Uterus (tissue), 4 donors: ENCODE results near the gene GALT. TPM values are rescaled to one million over a fixed set of nuclear protein-coding genes. Genes with fewer than 3 reads are reported as not detected.
A peak's percentile ranks its signal among the peaks of the same experiment; 100 is the strongest.

Source experiments
- DNase-seq, 2 donors: peaks; one replicate each; pipeline ENCODE4 v3.0.0-alpha.2; 2019 to 2020
- H3K27ac ChIP-seq, 2 donors: fragments of 200-600 bp; sonication (generic); 1 replicate in 1 of 2; 2 replicates in 1 of 2; pipeline ENCODE4 v1.5.1; 2016 to 2018
- H3K27me3 ChIP-seq, 2 donors: fragments of 200-600 bp; sonication (generic); one replicate each; pipeline ENCODE4 v1.5.1; 2018 to 2019; ENCODE audit warnings: control low read depth in 1 of 2
- H3K36me3 ChIP-seq, 2 donors: fragments of 200-600 bp; sonication (generic); one replicate each; pipeline ENCODE4 v1.5.1; 2019; ENCODE audit warnings: control low read depth in 1 of 2
- H3K4me1 ChIP-seq, 2 donors: fragments of 200-600 bp; sonication (generic); one replicate each; pipeline ENCODE4 v1.5.1; 2018 to 2019; ENCODE audit warnings: control low read depth in 1 of 2
- H3K4me3 ChIP-seq, 2 donors: fragments of 200-600 bp; sonication (generic); 1 replicate in 1 of 2; 2 replicates in 1 of 2; pipeline ENCODE4 v1.5.1; 2018 to 2019; ENCODE audit warnings: mild to moderate bottlenecking in 1 of 2
- H3K9me3 ChIP-seq, 2 donors: fragments of 200-600 bp; sonication (generic); one replicate each; pipeline ENCODE4 v1.5.1; 2019; ENCODE audit warnings: control low read depth in 1 of 2
- POLR2A ChIP-seq, 2 donors: fragments of 450-650 bp; IDR thresholded peaks; one replicate each; pipeline ENCODE4 v1.6.1; 2016; ENCODE audit warnings: antibody characterized with exemption in 2 of 2, mild to moderate bottlenecking in 1 of 2, moderate library complexity in 1 of 2
- intact Hi-C: fragments of 100-400 bp; cut with DNase I; formaldehyde crosslinking; loops from one replicate; pipeline ENCODE4 v1.15.1; 2023; ENCODE audit warnings: low total_unique reads
- total RNA-seq, 4 donors: library from RNA; depleted of rRNA in 3 of 4; stranded (reverse); fragments of >200 nt in 3 of 4; gene quantifications; one replicate each; pipeline versions ENCODE4 v1.1.0 to v1.2.4, GENCODE V29; 2014 to 2023
- TF ChIP-seq, protein P1 (sequence below), 4 experiments: fragments of 200-600 bp in 2 of 4; fragments of 450-650 bp in 2 of 4; sonication (generic) in 2 of 4; IDR thresholded peaks; one replicate each; pipeline ENCODE4 v1.5.1; 2016 to 2019; ENCODE audit warnings: antibody characterized with exemption in 4 of 4, mild to moderate bottlenecking in 2 of 4, moderate library complexity in 1 of 4
- donor health status: DM: yes; HTN: yes; CAD: no.

The GALT gene
- total RNA-seq, 4 donors from 2014 or later, result 4.4 to 82.9 (median 50.7) TPM

DNA sequence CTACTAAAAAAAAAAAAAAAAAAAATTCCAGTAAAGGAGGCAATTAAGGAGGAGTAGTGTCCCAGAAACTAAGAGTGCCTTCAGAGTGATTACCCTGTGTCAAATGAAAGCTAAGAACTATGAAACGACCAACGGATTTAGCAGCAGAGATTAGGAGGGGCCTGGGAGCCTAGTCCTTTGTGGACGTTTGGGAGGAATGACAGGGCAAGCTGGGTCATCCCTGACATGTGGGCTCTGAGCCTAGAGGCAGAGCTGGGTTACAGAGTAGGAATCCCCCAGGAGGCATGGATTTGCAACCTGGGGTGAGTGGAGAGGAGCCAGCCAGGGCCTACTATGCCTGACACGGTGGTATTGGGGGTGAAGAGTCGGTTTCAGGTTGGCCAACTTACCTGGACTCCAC lies 13.3 kb upstream of the GALT start:
- H3K4me3 ChIP-seq, result no peak overlapping the region
- intact Hi-C loops, result no loop called here
- H3K36me3 ChIP-seq, result no peaks in the 10 kb centered on the region
- peaks cover 6 to 11% of the 10 kb centered on the region in 2 donors for H3K27me3 ChIP-seq
- no peak overlapping the region for H3K27ac ChIP-seq
- peaks cover 0 to 4% of the 10 kb centered on the region in 2 donors for H3K4me1 ChIP-seq
- DNase-seq, result no peak
- no peaks in the 10 kb centered on the region for H3K9me3 ChIP-seq
- TF ChIP-seq, protein P1, sequence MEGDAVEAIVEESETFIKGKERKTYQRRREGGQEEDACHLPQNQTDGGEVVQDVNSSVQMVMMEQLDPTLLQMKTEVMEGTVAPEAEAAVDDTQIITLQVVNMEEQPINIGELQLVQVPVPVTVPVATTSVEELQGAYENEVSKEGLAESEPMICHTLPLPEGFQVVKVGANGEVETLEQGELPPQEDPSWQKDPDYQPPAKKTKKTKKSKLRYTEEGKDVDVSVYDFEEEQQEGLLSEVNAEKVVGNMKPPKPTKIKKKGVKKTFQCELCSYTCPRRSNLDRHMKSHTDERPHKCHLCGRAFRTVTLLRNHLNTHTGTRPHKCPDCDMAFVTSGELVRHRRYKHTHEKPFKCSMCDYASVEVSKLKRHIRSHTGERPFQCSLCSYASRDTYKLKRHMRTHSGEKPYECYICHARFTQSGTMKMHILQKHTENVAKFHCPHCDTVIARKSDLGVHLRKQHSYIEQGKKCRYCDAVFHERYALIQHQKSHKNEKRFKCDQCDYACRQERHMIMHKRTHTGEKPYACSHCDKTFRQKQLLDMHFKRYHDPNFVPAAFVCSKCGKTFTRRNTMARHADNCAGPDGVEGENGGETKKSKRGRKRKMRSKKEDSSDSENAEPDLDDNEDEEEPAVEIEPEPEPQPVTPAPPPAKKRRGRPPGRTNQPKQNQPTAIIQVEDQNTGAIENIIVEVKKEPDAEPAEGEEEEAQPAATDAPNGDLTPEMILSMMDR (IDR thresholded peaks at IDR 0.05), result no peak
- no peak for TF ChIP-seq POLR2A (IDR thresholded peaks at IDR 0.05)

DNA sequence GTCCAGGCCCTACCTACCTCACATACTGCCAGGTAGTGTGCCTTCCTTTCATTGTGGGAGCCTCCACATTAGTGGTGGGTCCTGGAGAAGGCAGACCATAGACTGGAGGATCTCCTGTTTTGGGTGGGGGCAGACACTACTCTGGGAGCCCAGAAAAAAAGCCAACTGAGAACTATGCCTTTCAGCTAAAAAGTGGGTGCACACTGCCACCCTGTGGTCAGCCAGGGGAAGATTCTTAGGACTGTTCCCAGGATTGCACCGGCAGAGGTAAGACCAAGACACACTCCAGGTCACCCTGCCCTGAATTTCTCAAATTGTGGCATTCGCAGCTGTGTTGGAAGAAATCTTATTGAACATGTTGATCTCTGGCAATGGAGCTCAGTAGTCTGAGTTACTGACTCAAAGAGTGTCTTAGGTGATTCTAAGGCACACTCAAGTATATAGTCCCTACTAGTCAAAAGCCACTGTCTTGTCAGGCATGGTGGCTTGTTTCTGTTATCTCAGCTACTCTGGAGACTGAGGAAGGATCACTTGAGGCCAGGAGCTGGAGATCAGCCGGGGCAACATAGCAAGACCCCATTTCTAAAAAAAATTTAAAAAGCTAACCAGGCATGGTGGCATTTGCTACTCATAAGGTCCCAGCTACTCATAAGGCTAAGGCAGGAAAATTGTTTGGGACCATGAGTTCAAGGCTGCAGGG lies 12.5 kb upstream of the GALT start:
- Histone ChIP-seq H3K4me3 (no peak overlapping the region), H3K27ac (no peak overlapping the region), H3K27me3 (peaks cover 0 to 7% of the 10 kb centered on the region in 2 donors), H3K9me3 (no peaks in the 10 kb centered on the region), H3K4me1 (no peaks in the 10 kb centered on the region), H3K36me3 (no peaks in the 10 kb centered on the region)
- TF ChIP-seq, protein P1 (IDR thresholded peaks at IDR 0.05), result peak; percentile 69 to 87 (median 83)
- no peak for TF ChIP-seq POLR2A (IDR thresholded peaks at IDR 0.05)
- intact Hi-C loops, result no loop called here
- DNase-seq, result peak; percentile 52 to 68

DNA sequence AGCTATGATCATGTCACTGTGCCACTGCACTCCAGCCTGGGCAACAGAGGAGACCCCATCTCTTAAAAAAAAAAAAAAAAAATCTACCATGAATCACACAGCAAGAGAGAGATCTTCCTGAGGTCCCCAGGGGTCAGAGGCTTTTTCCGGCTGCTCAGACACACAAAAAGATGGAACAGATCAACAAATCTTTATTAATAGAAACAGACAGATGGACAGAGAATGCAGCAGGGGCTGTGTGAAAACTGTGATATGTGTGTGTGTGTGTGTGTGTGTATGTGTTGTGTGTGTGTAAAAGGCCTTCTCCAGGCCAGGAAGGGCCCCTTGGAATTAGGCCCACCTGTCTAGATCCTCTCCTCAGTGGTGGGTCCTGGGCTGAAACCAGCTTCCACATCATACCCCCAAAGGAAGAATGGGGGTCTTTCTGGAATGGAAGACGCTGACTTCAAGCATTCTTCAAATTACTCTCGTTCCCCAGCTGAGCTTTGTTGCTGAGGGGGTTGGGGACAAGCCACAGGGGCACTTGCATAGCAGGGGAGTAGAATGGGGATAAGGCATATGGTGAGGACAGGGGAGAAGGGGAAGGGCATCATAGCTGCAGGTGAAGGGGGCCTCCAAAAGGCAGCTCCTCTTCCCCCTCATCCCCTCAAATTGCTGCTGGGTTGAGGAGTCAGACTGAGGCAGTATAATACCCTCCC lies 11.8 kb upstream of the GALT start:
- H3K9me3 ChIP-seq, result no peaks in the 10 kb centered on the region
- no peak overlapping the region for H3K4me3 ChIP-seq
- H3K27me3 ChIP-seq, result peaks cover 0 to 1% of the 10 kb centered on the region in 2 donors
- no peaks in the 10 kb centered on the region for H3K36me3 ChIP-seq
- intact Hi-C loops, result no loop called here
- no peak for DNase-seq
- TF ChIP-seq, protein P1 (IDR thresholded peaks at IDR 0.05), result no peak
- no peak for TF ChIP-seq POLR2A (IDR thresholded peaks at IDR 0.05)
- no peaks in the 10 kb centered on the region for H3K4me1 ChIP-seq
- H3K27ac ChIP-seq, result no peak overlapping the region

DNA sequence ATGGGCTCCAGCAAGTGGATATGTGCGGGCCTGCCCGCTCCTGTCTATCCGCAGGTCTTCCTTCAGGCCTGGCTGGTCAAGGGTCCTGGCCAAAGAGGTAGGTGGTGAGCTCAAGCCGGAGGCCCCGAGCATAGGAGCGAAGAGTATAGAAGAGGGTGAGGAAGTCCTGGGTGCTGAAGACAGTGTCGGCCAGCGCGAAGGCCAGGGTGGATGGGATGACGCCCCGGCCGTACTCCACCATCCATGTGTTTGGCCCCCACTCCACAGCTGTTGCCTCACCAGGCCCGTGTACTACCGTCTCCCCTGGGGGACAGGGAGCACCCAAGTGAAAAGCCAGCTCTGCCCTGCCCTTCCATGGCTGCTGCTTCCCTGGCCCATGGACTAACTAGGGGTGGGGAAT lies 10.9 kb upstream of the GALT start:
- H3K27ac ChIP-seq, result no peak overlapping the region
- H3K36me3 ChIP-seq, result no peaks in the 10 kb centered on the region
- no peak overlapping the region for H3K4me3 ChIP-seq
- H3K4me1 ChIP-seq, result no peaks in the 10 kb centered on the region
- DNase-seq, result no peak
- intact Hi-C loops, result no loop called here
- no peaks in the 10 kb centered on the region for H3K27me3 ChIP-seq
- TF ChIP-seq POLR2A (IDR thresholded peaks at IDR 0.05), result no peak
- TF ChIP-seq, protein P1 (IDR thresholded peaks at IDR 0.05), result no peak
- no peaks in the 10 kb centered on the region for H3K9me3 ChIP-seq

DNA sequence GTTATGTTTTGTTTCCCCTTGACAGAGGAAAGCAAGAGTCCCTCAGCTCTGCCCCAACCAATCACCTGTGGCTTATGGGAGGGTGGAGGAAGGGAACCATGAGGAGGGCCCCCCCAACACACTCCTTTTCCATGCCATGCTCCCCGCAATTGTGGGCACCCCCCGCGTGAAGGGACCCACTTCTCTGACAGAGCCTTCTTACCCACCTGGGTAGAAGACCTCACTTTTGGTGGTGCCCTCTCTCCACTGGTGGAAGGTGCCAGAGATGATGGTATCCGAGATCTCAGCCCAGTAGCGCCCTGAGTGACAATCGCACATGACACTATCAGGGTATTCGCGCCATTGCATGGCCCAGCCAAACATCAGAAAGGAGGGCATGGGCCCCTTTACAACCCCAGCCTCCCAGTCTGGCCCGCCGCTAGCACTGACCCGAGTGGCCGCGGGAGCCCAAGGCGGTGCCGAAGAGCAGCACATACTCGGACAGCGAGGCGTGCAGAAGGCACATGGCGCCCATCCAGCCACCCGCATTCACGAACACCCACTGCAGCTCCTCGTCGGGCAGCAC lies 9.6 kb upstream of the GALT start:
- DNase-seq, result no peak
- TF ChIP-seq, protein P1 (IDR thresholded peaks at IDR 0.05), result no peak
- TF ChIP-seq POLR2A (IDR thresholded peaks at IDR 0.05), result no peak
- no peaks in the 10 kb centered on the region for H3K27me3 ChIP-seq
- no peaks in the 10 kb centered on the region for H3K4me1 ChIP-seq
- intact Hi-C loops, result no loop called here
- H3K36me3 ChIP-seq, result no peaks in the 10 kb centered on the region
- H3K9me3 ChIP-seq, result no peaks in the 10 kb centered on the region
- H3K4me3 ChIP-seq, result peak overlapping the region; percentile 63 to 79
- H3K27ac ChIP-seq, result peak overlapping the region; percentile 81 to 82
